Astrocyte (in vitro differentiated cells and primary cell): Measurements from ENCODE around the gene GMDS.

Experiments
- EZH2 ChIP-seq: IDR thresholded peaks from 2 replicates; pipeline ENCODE4 v1.6.1; 2012; ENCODE audit warnings: mild to moderate bottlenecking, low read length, inconsistent platforms; ENCODE audit not compliant: insufficient read depth
- TF ChIP-seq, protein P1 (sequence below): IDR thresholded peaks from 2 replicates; pipeline ENCODE4 v1.5.1; 2011; ENCODE audit warnings: low read depth, mild to moderate bottlenecking, inconsistent platforms, low read length, moderate library complexity; ENCODE audit not compliant: insufficient read depth

GRCh38 chr6:1575210-1576041 lies 670.0 kb downstream of the GMDS start:
- TF ChIP-seq, protein P1, sequence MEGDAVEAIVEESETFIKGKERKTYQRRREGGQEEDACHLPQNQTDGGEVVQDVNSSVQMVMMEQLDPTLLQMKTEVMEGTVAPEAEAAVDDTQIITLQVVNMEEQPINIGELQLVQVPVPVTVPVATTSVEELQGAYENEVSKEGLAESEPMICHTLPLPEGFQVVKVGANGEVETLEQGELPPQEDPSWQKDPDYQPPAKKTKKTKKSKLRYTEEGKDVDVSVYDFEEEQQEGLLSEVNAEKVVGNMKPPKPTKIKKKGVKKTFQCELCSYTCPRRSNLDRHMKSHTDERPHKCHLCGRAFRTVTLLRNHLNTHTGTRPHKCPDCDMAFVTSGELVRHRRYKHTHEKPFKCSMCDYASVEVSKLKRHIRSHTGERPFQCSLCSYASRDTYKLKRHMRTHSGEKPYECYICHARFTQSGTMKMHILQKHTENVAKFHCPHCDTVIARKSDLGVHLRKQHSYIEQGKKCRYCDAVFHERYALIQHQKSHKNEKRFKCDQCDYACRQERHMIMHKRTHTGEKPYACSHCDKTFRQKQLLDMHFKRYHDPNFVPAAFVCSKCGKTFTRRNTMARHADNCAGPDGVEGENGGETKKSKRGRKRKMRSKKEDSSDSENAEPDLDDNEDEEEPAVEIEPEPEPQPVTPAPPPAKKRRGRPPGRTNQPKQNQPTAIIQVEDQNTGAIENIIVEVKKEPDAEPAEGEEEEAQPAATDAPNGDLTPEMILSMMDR = no peak
- no peak for TF ChIP-seq EZH2
